GM10266 (cell line): ENCODE measurements around the gene PLEKHH1.

Source experiments
- DNase-seq: peaks from one replicate; pipeline ENCODE4 v3.0.0; 2012; ENCODE audit errors: extremely low spot score
- CTCF ChIP-seq: IDR thresholded peaks from 2 replicates; pipeline ENCODE4 v1.5.1; 2012; ENCODE audit warnings: mild to moderate bottlenecking, low read depth; ENCODE audit not compliant: control insufficient read depth, insufficient read depth; ENCODE audit errors: missing control alignments

PLEKHH1 gene

GRCh38 chr14:67575684-67576083 is 42.6 kb downstream of the PLEKHH1 start:
- no peak for TF ChIP-seq CTCF
- DNase-seq = no peak

- DNase-seq = no peak
- no peak for TF ChIP-seq CTCF
These were observed 43.3 kb downstream of the PLEKHH1 start for GRCh38 chr14:67576216-67576955.

GRCh38 chr14:67577181-67577808 is 44.2 kb downstream of the PLEKHH1 start:
- no peak for DNase-seq
- no peak for TF ChIP-seq CTCF

- TF ChIP-seq CTCF = no peak
- no peak for DNase-seq
These were observed 45.0 kb downstream of the PLEKHH1 start for GRCh38 chr14:67577909-67578749.

- no peak for DNase-seq
- TF ChIP-seq CTCF = no peak
These were observed 46.0 kb downstream of the PLEKHH1 start for GRCh38 chr14:67579040-67579439.

- no peak for TF ChIP-seq CTCF
- no peak for DNase-seq
These were observed 46.5 kb downstream of the PLEKHH1 start for GRCh38 chr14:67579636-67580035.
